GM21723 (cell line): Measurements from ENCODE around the gene AP2S1.
"Not testable (repeated sequence)": the region's sequence is repeated elsewhere in the genome, so short reads cannot be mapped to it uniquely, and the experiment has no call there.

Source experiments
- ATAC-seq: cut with Tn5 transposase; IDR thresholded peaks from one replicate; pipeline ENCODE4 v1.9.1; 2021; ENCODE audit warnings: mild to moderate bottlenecking, moderate library complexity; ENCODE audit not compliant: unreplicated experiment

Gene AP2S1

GRCh38 chr19:46809534-46810272, 40.9 kb downstream of the AP2S1 start:
- ATAC-seq: no peak

- ATAC-seq: no peak
These were observed 44.0 kb downstream of the AP2S1 start for GRCh38 chr19:46806656-46807055.

GRCh38 chr19:46804432-46804831, 46.2 kb downstream of the AP2S1 start:
- not testable (repeated sequence) for ATAC-seq

- ATAC-seq: no peak
These were observed 47.1 kb downstream of the AP2S1 start for GRCh38 chr19:46803555-46803954.

- ATAC-seq: no peak
These were observed 48.5 kb downstream of the AP2S1 start for GRCh38 chr19:46802152-46802551.

DNA sequence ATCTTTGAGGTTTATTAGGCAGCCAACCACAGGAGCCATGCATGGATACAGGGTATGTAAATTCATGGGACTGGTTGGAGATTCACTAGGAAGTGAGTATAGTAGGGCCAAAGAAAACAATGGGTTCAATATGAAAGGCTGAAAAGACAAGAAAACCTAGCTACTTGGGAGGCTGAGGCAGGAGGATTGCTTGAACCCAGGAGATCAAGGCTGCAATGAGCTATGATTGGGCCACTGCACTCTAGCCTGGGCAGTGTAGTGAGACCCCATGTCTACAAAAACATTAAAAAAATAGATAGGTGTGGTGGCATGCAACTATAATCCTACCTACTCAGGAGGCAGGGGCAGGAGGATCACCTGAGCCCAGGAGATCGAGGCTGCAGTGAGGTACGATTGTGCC, 51.9 kb downstream of the AP2S1 start:
- no peak for ATAC-seq

- ATAC-seq: no peak
These were observed 52.8 kb downstream of the AP2S1 start for GRCh38 chr19:46797881-46798280.

DNA sequence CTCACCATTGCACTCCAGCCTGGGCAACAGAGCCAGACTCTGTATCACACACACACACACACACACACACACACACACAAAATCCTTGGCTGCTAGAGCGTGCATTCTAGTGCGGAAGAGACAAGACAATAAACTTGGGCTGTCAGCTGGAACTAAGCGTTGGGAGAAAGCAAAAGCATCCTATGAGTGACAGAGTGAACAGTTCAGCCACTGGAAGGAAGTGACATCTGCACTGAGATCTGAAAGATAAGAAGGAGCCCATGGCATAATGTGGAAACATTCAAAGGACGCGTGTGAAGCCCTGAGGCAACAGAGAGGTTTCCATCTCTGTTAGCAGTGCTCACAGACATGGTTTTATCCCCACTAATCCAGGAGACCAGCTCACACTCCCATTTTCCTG, 58.7 kb downstream of the AP2S1 start:
- ATAC-seq: no peak

DNA sequence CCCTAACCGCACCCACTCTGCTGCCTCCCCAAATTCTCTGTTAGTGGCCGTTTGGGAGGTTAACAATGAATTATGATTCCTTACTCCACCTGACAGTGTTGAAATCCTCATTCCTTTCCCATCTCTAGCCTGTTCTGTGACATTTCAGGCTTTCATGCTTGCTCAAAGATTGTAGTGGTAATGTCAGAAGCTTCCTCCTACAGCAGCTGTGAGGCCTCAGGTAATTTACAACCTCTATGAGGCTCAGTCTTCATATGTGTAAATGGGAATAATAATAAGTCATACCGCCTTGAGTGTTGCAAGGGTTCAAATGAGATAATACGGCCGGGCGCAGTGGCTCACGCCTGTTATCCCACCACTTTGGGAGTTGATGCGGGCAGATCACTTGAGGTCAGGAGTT, 61.3 kb downstream of the AP2S1 start:
- no peak for ATAC-seq

GRCh38 chr19:46788968-46789338, 61.7 kb downstream of the AP2S1 start:
- ATAC-seq: no peak

DNA sequence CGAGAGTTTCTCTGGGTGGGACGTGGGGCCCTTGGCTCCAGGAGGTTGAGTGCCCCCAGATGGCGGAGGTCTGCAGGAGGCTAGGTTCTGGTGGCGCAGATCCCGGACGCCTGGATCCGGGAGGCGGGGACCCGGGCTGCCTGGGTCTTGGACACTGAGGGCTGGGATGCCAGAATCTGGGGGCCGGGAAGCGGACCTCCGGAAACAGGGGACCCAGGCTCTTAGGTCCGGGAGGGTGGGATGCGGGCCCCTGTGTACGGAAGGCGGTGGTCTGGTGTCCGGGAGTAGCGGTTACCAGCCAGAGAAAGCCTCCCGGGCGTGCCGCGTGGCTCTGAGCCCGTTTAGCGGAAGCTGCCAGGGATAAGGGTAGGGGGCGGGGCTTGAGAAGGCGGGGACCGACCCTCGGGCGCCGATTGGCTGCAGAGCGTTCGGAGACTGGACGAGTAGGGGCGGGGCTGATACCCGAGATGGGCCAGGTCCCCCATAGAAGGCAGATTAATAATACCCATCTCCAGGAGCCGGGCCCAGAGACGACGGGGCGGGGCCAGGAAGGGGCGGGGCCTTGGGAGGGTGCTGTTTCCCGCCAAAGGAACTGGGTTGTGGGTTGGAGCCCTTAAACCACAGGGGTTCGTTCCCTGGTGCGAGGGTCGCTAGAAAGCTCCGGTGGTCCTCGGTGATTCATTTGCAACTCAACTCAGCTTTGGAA, 62.2 kb downstream of the AP2S1 start, which contains the start of gene SLC1A5:
Gene SLC1A5, minus strand, starts transcription at position 333 of the 706 bp plus-strand sequence. CDS start 629 bp downstream, outside the sequence.
- peak; percentile 53 for ATAC-seq
